ENCODE measurements around the gene NACC2.

The NACC2 gene

DNA sequence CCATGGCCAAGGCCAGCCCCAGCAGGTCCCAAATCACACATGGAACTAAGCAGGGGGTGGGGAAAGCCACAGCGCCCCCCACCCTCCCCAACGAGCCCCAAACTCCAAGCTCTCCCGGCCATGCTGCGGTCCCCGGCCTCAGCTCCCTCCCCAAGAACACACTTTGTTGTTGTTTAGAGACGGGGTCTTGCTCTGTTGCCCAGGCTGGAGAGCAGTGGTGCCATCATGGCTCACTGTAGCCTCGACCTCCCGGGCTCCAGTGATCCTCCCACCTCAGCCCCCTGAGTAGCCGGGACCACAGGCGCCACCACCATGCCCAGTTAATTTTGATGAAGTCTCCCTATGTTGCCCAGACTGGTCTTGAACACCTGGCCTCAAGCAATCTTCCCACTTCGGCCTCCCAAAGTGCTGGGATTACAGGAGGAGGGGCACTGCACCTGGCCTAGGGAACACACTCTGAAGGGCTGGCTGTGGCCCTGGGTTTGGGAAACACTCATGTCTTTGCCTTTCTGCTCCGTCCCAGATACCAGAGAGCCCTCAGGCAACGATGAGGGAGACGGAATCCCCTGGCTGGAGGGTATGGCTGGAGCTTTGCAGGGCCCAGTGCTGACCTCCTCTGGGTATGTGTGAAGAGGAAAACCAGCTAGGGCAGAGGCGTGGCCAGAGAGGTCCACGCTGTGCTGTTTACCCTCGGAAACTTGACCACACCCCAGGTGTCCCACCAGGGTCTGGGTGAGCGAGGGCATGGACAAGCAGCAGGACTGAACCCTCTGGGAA lies 80.8 kb downstream of the NACC2 start:
- DNase-seq (ENCODE audit: low spot score), result no peak

DNA sequence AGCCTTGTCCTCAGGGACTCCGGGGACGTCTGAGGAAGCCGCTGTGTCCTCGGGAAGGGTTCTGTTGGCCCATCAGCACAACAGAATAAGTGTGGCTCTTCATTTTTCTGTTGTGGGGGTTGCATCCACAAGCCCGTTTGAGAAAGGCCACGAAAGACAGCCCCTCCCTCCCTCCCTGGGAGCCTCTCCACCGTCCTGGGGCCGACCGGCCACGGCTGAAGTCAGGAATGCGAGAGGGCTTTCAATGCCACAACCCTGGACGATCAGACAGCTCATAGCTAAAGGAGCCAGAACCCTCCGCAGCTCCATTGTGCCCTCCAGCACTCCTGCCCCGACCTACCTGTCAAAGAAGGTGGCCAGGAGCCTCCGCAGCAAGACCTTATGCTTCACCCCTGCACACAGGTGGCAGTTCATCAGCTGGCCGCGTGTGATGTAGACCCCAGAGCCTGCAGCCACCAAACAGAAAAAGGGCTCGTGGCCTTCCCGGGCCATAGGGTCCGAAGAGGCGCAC lies 81.5 kb downstream of the NACC2 start:
- DNase-seq (ENCODE audit: low spot score), result no peak

DNA sequence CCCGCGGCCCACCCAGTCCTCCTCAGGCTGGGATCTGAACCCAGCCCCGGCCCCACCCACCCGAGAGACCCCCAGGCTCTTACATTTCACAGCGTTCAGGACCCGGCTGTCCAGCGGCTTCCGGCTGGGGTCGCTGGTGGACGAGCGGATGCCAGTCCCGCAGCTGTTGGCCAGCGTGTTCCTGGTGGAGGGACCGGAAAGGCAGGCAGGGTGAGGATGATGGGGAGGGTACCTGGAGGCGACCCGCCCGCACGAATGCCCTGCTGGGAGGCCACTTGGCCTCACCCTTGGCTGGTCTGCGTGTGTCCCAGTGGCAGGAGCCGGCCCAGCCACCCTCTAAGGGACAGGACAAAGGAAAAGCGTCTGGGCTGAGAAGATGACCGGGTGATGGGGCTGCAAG lies 82.0 kb downstream of the NACC2 start:
- no peak for DNase-seq (ENCODE audit: low spot score)

DNA sequence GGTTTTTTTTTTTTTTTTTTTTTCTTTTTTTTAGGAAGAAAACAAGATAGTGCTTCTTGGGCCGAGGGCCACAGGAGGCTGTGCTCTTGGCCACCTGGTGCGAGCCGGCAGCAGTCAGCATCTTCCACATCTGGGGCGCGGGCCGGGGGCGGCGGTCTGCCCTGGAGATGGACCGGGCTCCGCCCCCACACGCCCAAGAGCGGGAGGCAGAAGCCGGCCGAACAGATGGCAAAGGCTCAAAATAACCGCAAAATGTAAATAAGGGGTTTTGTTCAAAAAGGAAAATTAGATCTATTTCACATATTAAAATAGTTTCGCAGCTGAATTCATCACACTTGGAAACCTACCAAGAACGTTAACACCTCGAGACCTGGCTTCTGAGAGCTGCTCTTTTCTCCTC lies 82.4 kb downstream of the NACC2 start:
- DNase-seq (ENCODE audit: low spot score), result no peak

DNA sequence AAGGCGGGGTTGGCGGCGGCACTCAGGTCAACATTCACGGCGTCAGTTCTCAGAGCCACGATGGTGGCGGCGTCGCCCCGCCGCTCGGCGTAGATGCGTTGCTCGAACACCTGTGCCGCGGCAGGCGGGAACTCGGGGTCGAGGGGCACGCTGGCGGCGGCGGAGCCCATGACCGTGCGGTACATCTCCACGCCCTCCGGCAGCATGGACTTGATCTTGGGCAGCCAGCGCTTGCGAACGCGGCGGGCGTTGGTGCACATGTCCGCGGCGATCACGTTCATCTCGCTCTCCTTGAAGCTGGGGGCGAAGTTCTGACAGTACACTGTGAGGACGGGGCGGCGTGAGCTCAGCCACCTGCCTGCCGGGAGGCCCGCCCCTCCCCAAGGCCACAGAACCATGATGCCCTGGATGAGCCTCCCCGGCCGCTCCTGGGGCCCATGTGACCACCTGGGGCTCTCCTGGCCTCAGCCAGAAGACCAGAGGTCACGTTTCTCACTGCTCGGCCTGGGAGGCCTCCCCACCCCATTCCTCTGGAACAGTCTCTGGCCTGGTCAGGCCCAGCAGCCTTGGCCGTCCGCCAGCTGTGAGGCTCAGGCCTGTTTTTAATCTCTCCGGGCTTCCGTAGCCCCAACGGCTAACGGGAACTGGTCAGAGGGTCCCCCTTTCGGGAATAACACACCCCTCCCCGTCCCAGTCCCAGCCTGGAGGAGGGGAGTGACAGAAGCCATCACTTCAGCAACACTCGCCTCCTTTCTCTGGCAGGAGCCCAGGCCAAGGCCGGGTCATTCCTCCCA lies 83.2 kb downstream of the NACC2 start:
- no peak for DNase-seq (ENCODE audit: low spot score)

DNA sequence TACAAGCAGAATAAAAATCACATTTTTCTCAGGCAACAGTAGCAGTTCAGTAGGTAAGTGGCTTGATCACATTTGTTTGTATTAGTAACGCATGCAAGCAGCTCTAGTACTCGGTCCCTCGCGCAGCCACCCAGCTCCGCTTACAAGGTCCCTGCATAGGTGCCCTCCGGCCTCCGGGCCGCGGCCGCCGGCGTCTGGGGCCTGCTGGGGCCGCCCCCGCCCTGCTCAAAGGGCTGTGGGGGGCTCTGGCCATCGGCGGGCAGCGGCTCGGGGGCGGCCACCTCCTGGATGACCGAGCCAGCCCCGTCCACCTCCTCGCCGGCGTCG lies 83.8 kb downstream of the NACC2 start:
- no peak for DNase-seq (ENCODE audit: low spot score)

DNA sequence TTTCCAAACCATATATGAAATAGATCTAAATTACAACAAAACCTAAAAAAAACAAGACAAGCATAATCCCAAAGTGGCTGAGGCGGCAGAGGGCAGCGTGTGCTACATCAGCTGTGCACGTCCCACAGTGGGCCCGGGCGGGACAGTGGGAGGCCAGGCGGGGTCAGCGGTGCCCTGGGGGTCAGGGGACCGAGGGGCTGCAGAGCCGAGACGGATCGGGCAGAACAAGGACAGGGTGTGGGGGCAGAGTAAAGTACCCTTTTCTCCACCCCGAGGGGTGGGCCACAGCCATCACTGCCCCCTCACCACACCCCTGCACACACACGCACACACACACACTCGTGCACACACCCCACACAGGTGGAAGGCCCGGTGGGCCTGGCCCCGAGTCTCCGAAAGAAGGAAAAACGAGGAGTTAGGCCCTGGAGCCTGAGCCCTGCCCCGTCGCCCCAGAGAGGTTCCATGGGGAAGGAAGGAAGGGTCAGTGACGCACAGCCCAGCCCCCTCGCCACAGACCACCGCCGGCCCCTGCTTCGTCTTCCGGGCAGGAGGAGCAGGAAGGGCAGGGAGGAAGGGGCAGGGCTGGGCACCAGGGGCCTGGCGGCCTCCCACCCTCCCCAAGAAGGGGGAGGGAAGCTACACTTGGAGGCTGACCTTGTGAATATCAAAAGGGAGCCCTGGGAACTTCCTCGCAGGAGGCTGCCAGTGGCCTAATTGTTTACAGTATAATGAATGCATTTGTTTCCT lies 84.3 kb downstream of the NACC2 start:
- no peak for DNase-seq (ENCODE audit: low spot score)

DNA sequence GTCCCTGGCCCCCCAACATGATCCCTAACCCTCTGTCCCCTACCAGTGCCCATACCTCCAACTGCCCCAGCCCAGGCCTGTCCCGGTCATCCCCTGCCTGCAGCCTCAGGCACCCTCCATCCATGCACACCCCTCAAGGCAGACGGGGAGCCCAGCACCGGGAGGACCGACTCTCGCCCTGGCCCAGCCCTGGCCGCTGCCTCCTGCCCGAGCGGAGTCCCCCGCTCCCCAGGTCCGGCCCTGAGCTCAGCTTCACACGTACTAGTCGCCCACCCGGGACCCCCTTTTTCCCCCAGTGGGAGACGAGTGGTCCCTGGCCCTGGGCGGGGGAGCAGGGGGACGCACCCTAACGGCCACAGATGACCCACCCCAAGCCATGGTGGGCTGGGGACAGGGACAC lies 84.9 kb downstream of the NACC2 start:
- DNase-seq (ENCODE audit: low spot score), result no peak

DNA sequence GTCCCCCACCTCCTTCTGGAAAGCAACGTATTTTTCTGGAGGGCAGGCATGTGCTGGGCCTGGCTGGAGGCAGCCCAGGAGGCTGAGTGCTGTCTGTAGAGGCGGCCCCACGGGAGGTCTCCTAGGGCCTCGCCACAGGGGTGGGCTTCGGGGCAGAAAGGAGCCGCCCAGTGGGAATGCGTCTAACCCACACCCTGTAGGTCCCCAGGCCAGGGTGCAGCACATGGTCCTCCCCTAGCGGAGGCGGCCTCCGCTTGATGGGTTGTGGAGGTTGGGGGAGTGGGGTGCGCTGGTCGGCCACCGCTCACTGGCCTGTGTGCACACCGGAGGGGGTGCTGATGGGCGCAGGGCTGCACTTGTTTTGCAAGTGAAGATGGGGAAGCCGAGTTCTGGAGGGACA lies 85.6 kb downstream of the NACC2 start:
- no peak for DNase-seq (ENCODE audit: low spot score)

DNA sequence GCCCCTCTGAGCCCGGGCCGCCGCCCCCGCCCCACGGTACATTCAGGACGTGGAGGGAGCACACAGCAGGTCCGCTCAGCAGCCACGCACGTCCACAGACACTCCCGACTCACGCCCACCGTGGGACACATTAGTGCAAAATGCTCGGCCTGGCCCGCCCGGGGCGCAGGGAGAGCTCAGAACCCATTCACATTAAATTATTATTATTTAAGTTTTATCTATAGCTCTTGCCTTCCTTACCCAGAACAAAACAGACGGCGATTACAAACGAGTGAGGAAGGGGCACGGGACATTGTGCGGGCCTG lies 86.4 kb downstream of the NACC2 start:
- no peak for DNase-seq (ENCODE audit: low spot score)

DNA sequence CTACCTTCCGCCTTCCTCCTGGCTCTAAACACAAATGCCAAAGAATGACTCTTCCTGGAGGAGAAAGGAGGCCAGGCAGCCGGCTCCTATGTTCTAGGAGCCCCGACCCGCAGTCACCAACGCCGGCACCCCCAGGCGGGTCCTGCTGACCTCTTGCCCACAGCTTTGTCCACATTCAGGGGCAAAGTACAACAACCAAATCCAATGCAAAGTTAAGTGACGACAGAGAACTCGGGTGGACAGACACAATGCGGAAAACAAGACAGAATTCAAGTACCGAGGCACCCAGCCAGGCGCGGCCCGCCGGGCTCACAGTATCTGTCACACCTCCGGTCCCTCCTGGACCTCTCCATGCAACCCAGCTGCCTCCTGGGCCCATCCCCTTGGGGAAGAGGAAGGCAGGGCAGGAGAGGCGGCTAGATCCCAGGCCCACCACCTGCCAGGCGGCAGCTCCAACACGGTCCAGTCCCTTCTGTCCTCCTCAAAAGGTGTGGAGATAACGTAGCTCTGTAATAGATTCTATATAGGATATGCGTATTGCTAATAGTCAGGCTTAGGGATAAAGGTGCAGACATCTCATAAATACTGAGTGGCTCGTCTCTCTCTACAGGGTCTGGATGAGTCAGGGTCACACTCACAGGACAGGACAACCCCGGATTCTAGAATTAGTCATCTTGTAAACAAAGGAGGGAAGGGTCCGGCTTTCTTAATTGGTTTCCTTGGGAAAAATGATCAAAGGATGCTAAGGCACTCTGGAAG lies 87.0 kb downstream of the NACC2 start:
- no peak for DNase-seq (ENCODE audit: low spot score)

DNA sequence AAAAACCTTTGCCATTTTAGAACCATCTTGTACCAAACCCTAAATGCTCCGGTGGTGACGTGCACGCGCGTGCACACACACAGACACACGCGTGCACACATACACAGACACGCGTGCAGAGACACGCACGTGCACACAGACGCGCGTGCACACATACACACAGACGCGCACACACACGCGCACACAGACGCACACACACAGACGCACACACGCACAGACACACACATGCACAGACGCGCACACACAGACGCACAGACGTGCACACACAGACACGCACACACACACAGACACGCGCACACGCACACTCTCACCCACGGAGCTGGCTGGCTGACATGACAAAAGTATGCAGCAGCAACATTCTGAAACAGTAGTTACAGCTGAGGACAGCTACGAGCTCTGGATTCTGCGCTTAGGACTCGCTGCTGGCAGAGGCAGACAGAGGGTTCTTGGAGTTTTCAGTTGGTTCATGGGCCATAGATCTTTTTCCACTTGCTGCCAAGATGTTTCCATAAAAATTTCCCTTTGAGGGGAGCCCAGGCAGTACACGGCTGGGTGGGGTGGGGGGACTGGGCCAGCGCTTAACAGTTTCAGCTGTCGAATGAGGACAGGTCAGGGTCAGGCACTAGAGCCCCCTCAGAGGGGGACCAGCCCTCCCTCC lies 87.7 kb downstream of the NACC2 start:
- no peak for DNase-seq (ENCODE audit: low spot score)

DNA sequence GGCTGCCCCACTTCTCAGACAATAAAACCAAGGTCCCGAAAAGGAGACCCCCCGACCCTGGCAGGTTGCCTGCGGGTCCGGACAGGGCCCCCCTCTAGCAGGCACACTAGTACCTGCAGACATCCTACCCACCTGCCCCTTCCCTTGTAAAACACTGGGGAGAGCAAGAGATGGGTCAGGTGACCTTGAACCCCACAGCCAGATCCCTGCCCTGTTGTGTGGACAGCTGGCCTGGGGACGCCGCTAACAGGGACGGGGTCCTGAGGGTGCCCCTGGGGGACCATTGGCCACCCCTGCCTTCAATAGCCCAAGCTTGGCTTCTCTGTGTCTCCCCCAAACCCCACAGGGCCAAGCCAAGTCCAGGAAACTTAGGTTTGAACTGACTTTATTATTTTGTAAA lies 88.9 kb downstream of the NACC2 start:
- no peak for DNase-seq (ENCODE audit: low spot score)

DNA sequence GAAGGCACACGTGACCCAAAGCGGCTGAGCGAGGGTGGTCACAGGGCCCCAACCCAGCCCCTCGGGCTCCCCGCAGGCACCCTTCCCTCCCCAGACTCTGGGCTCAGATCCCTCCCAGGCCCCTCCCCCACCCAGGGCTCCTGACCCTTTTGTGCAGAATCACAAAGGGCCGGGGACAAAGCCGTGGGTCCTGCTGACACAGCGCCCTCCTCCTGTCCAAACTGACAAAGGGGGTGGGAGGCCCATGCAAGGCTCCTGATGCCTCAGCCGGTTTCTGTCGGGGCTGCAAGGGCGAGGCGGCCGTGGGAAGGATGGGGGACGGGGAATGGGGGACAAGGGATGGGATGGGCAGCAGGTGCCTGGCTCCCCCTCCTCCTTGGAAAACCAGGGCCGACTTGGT lies 90.4 kb downstream of the NACC2 start:
- DNase-seq (ENCODE audit: low spot score), result no peak

DNA sequence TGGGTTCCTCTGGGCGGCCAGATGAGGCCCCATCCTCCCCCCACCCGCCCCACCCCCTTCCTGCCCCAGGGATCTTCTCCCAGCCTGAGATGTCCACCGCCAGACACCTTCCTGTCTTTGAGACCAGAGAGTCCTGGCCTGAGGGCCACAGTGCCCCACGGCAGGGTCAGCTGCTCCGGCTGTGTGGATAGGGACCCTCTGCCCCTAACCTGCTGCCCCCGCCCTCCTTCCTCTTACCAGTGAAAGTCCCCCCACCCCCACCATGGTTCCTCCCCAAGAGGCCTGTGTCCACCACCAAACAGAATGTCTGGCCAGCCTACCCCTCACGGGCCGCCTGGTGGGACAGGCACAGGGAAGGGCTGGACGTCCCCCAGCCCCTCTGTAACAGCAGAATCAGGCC lies 90.9 kb downstream of the NACC2 start:
- no peak for DNase-seq (ENCODE audit: low spot score)

DNA sequence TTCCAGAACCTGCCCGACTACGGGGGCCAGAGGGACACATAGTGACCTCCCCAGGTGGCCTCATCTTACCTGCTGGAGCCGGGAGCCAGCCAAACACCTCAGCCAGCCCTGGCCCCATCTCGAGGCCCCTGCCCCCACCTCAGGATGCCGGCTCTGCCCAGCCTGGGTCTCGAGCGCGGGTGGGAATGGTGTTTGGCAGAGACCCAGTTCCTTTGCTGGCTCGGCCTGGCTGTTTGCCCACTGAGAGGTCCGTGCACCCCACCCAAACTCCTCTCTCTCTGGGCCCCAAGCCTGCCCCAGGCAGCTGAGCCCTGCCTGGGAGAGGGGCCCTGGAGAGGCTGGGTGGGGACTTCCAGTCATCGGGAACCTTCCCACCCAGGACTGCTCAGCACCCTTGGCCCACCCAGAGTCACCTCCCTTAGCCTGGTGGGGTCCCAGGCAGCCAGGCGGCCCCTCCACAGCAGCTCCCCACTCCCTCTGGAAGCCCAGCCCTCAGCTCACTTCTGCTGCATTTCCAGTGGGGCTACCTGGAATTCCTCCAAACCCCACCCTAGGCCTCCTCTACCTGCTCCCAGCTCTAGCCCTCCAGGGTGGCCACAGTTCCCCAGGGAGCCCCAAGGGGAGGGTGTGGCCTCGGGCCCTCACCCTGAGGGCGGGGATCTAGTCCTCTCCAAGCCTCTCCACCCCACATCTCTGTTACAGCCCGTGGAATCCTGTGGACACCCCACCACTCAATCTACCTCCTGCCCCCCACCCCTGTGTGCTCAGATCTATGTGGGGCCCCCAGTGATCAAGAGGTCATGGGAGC lies 91.5 kb downstream of the NACC2 start:
- no peak for DNase-seq (ENCODE audit: low spot score)

DNA sequence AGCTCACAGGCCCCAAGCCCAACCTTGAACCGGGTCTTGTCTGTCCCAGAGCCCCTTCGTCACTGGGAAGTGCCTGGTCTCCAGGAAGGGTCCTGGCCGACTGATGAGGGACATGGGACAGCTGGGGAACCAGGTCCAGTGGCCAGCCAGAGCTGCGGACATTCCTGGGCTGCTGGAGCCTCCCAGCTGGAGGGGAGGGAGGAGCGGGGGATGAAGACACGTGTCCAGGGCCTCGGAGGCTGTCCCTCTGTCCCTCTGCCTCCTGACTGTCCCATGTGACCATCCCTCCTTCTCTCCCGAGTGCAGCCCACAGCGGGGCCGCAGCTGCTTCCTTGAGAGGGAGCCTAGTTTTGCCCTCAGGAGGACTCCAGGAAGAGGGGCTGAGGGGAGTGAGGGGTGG lies 92.2 kb downstream of the NACC2 start:
- no peak for DNase-seq (ENCODE audit: low spot score)

DNA sequence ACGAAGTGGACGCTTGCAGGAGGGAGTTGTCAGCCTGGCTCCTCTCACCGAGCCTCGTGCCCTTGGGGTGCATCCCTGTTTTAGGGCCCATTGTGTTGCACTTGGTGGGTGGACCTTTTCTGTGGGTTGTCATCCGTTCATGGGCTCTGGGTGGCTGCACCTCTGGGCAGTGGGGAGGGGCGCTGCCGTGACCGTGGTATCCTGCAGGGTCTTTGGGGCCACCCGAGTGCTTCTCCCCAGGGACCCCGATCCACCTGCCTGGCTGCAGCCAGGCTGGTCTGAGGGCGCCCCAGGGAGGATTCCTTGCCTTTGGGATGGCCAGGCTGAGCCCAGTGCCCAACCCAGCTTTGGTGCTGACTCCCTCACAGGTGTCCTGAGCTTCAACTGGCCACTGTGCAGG lies 92.9 kb downstream of the NACC2 start:
- no peak for DNase-seq (ENCODE audit: low spot score)

DNA sequence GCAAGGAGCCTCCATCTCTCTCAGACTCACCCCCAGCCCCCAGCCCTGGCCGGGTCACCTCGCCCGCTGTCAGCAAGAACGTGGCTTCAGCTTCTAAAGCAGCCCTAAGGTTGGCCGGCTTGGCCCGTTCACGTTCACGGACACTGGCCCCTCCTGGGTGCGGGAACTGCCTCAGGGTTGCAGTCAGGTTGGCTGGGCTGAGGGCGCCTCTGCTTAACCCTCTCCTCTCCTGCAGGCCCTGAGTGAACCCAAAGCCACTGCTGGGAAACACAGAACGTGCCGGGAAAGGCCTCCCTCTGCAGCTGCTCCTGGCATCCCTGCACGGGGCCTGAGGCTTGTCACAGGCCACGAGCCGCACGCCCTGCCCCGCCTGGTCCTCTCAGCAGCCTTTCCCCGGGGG lies 93.9 kb downstream of the NACC2 start:
- no peak for DNase-seq (ENCODE audit: low spot score)

DNA sequence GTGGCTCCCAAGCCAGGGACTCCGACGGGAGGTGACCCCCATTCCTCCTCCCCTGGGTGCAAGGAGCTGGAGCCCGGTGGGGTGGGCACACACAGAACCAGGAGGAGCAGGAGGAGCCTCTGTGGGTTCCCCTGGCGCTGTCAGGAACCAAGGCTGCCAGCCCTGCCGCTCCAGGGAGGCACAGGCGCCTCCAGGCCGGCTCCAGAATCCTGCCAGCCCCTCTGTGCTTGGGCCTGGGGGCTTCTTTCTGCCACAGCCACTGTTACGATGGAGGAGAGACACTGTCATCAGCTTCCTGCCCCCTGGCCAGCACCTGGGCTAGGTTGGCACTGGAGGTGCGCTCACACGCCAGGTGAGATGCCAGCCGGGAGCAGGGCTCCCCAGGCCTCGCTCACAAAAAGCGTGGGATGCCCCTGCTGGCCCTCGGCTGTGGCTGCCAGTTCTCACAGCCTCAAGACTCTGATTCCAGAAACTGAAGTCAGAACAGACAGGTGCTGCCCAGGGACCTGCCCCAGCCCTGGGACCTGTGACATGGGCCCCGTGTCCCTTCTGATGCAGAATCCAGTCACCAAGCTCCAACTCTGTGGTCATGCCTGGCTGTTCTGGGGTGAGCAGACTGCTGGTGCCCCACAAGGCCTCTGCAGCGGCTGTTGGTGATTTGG lies 96.5 kb downstream of the NACC2 start:
- no peak for DNase-seq (ENCODE audit: low spot score)
